ENCODE measurements around the gene SPTSSB. TPM values are rescaled to one million over a fixed set of nuclear protein-coding genes. Genes with fewer than 3 reads are reported as not detected.

SPTSSB gene
- total RNA-seq, 4 donors from 2014 or later = not detected

GRCh38 chr3:161400650-161401049 lies 29.3 kb upstream of the SPTSSB start:
- DNase-seq = no peak
- no peaks in the 10 kb centered on the region for H3K9me3 ChIP-seq
- intact Hi-C loops (cut with DNase I) = no loop called here
- WGBS, 2 donors = 75 to 80% methylated on average over 4 of the region's 4 CpGs
- no peaks in the 10 kb centered on the region for H3K27me3 ChIP-seq
- H3K36me3 ChIP-seq = no peaks in the 10 kb centered on the region
- no peak overlapping the region for H3K4me3 ChIP-seq (replicated peaks in 1 of 3)
- H3K27ac ChIP-seq = no peak overlapping the region
- no peak for TF ChIP-seq POLR2A (IDR thresholded peaks at IDR 0.05)
- TF ChIP-seq CTCF (IDR thresholded peaks at IDR 0.05) = no peak
- H3K4me1 ChIP-seq = no peaks in the 10 kb centered on the region

GRCh38 chr3:161395115-161396012 lies 24.0 kb upstream of the SPTSSB start:
- no peak for DNase-seq
- Histone ChIP-seq H3K9me3 (no peaks in the 10 kb centered on the region), H3K4me1 (no peaks in the 10 kb centered on the region), H3K27ac (no peak overlapping the region), H3K36me3 (no peaks in the 10 kb centered on the region), H3K4me3 (replicated peaks in 1 of 3) (no peak overlapping the region), H3K27me3 (no peaks in the 10 kb centered on the region)
- TF ChIP-seq POLR2A (IDR thresholded peaks at IDR 0.05) (no peak), CTCF (IDR thresholded peaks at IDR 0.05) (no peak)
- 64 to 67% methylated on average over 6 of the region's 6 CpGs for WGBS, 2 donors
- intact Hi-C loops (cut with DNase I) = no loop called here

- WGBS, 2 donors = 80 to 88% methylated on average over 2 of the region's 2 CpGs
- Histone ChIP-seq H3K27me3 (no peaks in the 10 kb centered on the region), H3K36me3 (no peaks in the 10 kb centered on the region), H3K4me3 (replicated peaks in 1 of 3) (no peak overlapping the region), H3K9me3 (no peaks in the 10 kb centered on the region), H3K27ac (no peak overlapping the region), H3K4me1 (no peaks in the 10 kb centered on the region)
- TF ChIP-seq CTCF (IDR thresholded peaks at IDR 0.05) = no peak
- no peak for TF ChIP-seq POLR2A (IDR thresholded peaks at IDR 0.05)
- intact Hi-C loops (cut with DNase I) = no loop called here
- DNase-seq = no peak
Measured at GRCh38 chr3:161393803-161394202, 22.5 kb upstream of the SPTSSB start.

- DNase-seq = no peak
- Histone ChIP-seq H3K36me3 (no peaks in the 10 kb centered on the region), H3K4me3 (replicated peaks in 1 of 3) (no peak overlapping the region), H3K27ac (no peak overlapping the region), H3K4me1 (no peaks in the 10 kb centered on the region), H3K9me3 (no peaks in the 10 kb centered on the region), H3K27me3 (no peaks in the 10 kb centered on the region)
- intact Hi-C loops (cut with DNase I) = no loop called here
- TF ChIP-seq POLR2A (IDR thresholded peaks at IDR 0.05) (no peak), CTCF (IDR thresholded peaks at IDR 0.05) (no peak)
Measured at GRCh38 chr3:161393310-161393709, 22.0 kb upstream of the SPTSSB start.

- no peak overlapping the region for H3K27ac ChIP-seq
- TF ChIP-seq CTCF (IDR thresholded peaks at IDR 0.05) (no peak), POLR2A (IDR thresholded peaks at IDR 0.05) (no peak)
- no peak for DNase-seq
- intact Hi-C loops (cut with DNase I) = no loop called here
- no peaks in the 10 kb centered on the region for H3K36me3 ChIP-seq
- no peak overlapping the region for H3K4me3 ChIP-seq (replicated peaks in 1 of 3)
- no peaks in the 10 kb centered on the region for H3K9me3 ChIP-seq
- WGBS, 2 donors = 87 to 94% methylated on average over 1 of the region's 1 CpG
- H3K27me3 ChIP-seq = no peaks in the 10 kb centered on the region
- H3K4me1 ChIP-seq = no peaks in the 10 kb centered on the region
Measured at GRCh38 chr3:161392853-161393252, 21.5 kb upstream of the SPTSSB start.

All from thyroid gland (tissue), 4 donors.